ENCODE results near the gene LAPTM4A. TPM values are rescaled to one million over a fixed set of nuclear protein-coding genes. Genes with fewer than 3 reads are reported as not detected.

Gene LAPTM4A
- total RNA-seq, 1 experiment from 2014 or later, result 160 TPM

- intact Hi-C loops (cut with micrococcal nuclease), result no loop called here
- no peaks in the 10 kb centered on the region for H3K9me3 Mint-ChIP-seq (ENCODE audit: unreplicated experiment)
- no peaks in the 10 kb centered on the region for H3K27me3 Mint-ChIP-seq (ENCODE audit: insufficient read depth, unreplicated experiment)
- H3K4me1 Mint-ChIP-seq (ENCODE audit: insufficient read depth, unreplicated experiment), result peaks cover 13% of the 10 kb centered on the region
- H3K27ac Mint-ChIP-seq (ENCODE audit: low read depth, unreplicated experiment), result no peak overlapping the region
- BruUV-seq (replicated peaks), result TSS peak; percentile 4
- peaks cover 92% of the 10 kb centered on the region for H3K36me3 Mint-ChIP-seq (ENCODE audit: insufficient read depth, unreplicated experiment)
- ChIA-PET POLR2A (interaction anchor here (0.6 to 12.5 kb wide), 5 partner anchors 8 to 56 kb away, joined by 3 to 96 read pairs (median 5); partner anchors contain the start of gene LAPTM4A), CTCF (interaction anchor here (1.0 to 4.9 kb wide), 5 partner anchors 21 to 60 kb away, joined by 3 to 44 read pairs (median 3); no protein-coding TSS in a partner anchor)
- no peak for DNase-seq (ENCODE audit: unreplicated experiment)
- no peak for TF ChIP-seq CTCF (IDR thresholded peaks at IDR 0.05; ENCODE audit: unreplicated experiment)
- no peak overlapping the region for H3K4me3 Mint-ChIP-seq (ENCODE audit: unreplicated experiment)
Observed at GRCh38 chr2:20035955-20036666, 15.3 kb downstream of the LAPTM4A start.

- H3K4me1 Mint-ChIP-seq (ENCODE audit: insufficient read depth, unreplicated experiment), result peaks cover 5% of the 10 kb centered on the region
- ChIA-PET POLR2A (interaction anchor here (1.8 to 12.5 kb wide), 2 partner anchors 17 to 36 kb away, joined by 7 to 96 read pairs; partner anchors contain the start of gene LAPTM4A), CTCF (interaction anchor here (0.7 to 4.9 kb wide), 4 partner anchors 20 to 191 kb away, joined by 3 to 44 read pairs (median 4); no protein-coding TSS in a partner anchor)
- H3K4me3 Mint-ChIP-seq (ENCODE audit: unreplicated experiment), result no peak overlapping the region
- H3K36me3 Mint-ChIP-seq (ENCODE audit: insufficient read depth, unreplicated experiment), result peaks cover 95% of the 10 kb centered on the region
- H3K9me3 Mint-ChIP-seq (ENCODE audit: unreplicated experiment), result peaks cover under 1% of the 10 kb centered on the region
- H3K27me3 Mint-ChIP-seq (ENCODE audit: insufficient read depth, unreplicated experiment), result no peaks in the 10 kb centered on the region
- no peak for TF ChIP-seq CTCF (IDR thresholded peaks at IDR 0.05; ENCODE audit: unreplicated experiment)
- BruUV-seq (replicated peaks), result no TSS peak
- no peak overlapping the region for H3K27ac Mint-ChIP-seq (ENCODE audit: low read depth, unreplicated experiment)
- no peak for DNase-seq (ENCODE audit: unreplicated experiment)
- intact Hi-C loops (cut with micrococcal nuclease), result no loop called here
Observed at GRCh38 chr2:20034821-20035220, 16.6 kb downstream of the LAPTM4A start.

- no peak for TF ChIP-seq CTCF (IDR thresholded peaks at IDR 0.05; ENCODE audit: unreplicated experiment)
- peaks cover 7% of the 10 kb centered on the region for H3K9me3 Mint-ChIP-seq (ENCODE audit: unreplicated experiment)
- peaks cover 5% of the 10 kb centered on the region for H3K4me1 Mint-ChIP-seq (ENCODE audit: insufficient read depth, unreplicated experiment)
- H3K27ac Mint-ChIP-seq (ENCODE audit: low read depth, unreplicated experiment), result no peak overlapping the region
- no peak overlapping the region for H3K4me3 Mint-ChIP-seq (ENCODE audit: unreplicated experiment)
- ChIA-PET CTCF (interaction anchor here (0.7 to 4.9 kb wide), 5 partner anchors 20 to 192 kb away, joined by 3 to 44 read pairs (median 3); no protein-coding TSS in a partner anchor), POLR2A (interaction anchor here (1.8 to 12.5 kb wide), 2 partner anchors 17 to 37 kb away, joined by 7 to 96 read pairs; partner anchors contain the start of gene LAPTM4A)
- intact Hi-C loops (cut with micrococcal nuclease), result no loop called here
- peaks cover 96% of the 10 kb centered on the region for H3K36me3 Mint-ChIP-seq (ENCODE audit: insufficient read depth, unreplicated experiment)
- no peak for DNase-seq (ENCODE audit: unreplicated experiment)
- BruUV-seq (replicated peaks), result no TSS peak
- H3K27me3 Mint-ChIP-seq (ENCODE audit: insufficient read depth, unreplicated experiment), result no peaks in the 10 kb centered on the region
Observed at GRCh38 chr2:20034218-20034617, 17.2 kb downstream of the LAPTM4A start.

- H3K9me3 Mint-ChIP-seq (ENCODE audit: unreplicated experiment), result peaks cover 8% of the 10 kb centered on the region
- CTCF ChIA-PET, result interaction anchor here (0.7 to 4.9 kb wide), 4 partner anchors 19 to 188 kb away, joined by 3 to 44 read pairs (median 3); no protein-coding TSS in a partner anchor
- no peak for DNase-seq (ENCODE audit: unreplicated experiment)
- no TSS peak for BruUV-seq (replicated peaks)
- no peak for TF ChIP-seq CTCF (IDR thresholded peaks at IDR 0.05; ENCODE audit: unreplicated experiment)
- peaks cover 5% of the 10 kb centered on the region for H3K4me1 Mint-ChIP-seq (ENCODE audit: insufficient read depth, unreplicated experiment)
- POLR2A ChIA-PET, result interaction anchor here (12.5 kb wide), 1 partner anchor 18 kb away, joined by 96 read pairs; the partner anchor contains the start of gene LAPTM4A
- no peaks in the 10 kb centered on the region for H3K27me3 Mint-ChIP-seq (ENCODE audit: insufficient read depth, unreplicated experiment)
- no peak overlapping the region for H3K27ac Mint-ChIP-seq (ENCODE audit: low read depth, unreplicated experiment)
- no peak overlapping the region for H3K4me3 Mint-ChIP-seq (ENCODE audit: unreplicated experiment)
- intact Hi-C loops (cut with micrococcal nuclease), result no loop called here
- H3K36me3 Mint-ChIP-seq (ENCODE audit: insufficient read depth, unreplicated experiment), result peaks cover 96% of the 10 kb centered on the region
Observed at GRCh38 chr2:20033322-20033721, 18.1 kb downstream of the LAPTM4A start.

All from MCF 10A (cell line).